HL-60 (cell line): ENCODE data around the gene KPNA5.
"Not testable (repeated sequence)": the region's sequence is repeated elsewhere in the genome, so short reads cannot be mapped to it uniquely, and the experiment has no call there.

ENCODE experiments used
- GABPA ChIP-seq: IDR thresholded peaks from 2 replicates; pipeline ENCODE4 v1.6.1; 2012; ENCODE audit warnings: low read depth
- POLR2AphosphoS5 ChIP-seq: IDR thresholded peaks from 2 replicates; pipeline ENCODE4 v1.6.1; 2012; ENCODE audit warnings: low read depth
- SPI1 ChIP-seq: IDR thresholded peaks from 2 replicates; pipeline ENCODE4 v1.6.1; 2012; ENCODE audit warnings: low read depth, mild to moderate bottlenecking, borderline replicate concordance
- TF ChIP-seq, protein P1 (sequence below): IDR thresholded peaks from one replicate; pipeline ENCODE4 v1.5.1; 2011; ENCODE audit warnings: low read length, control low read depth, inconsistent platforms; ENCODE audit not compliant: insufficient read depth
- TF ChIP-seq, protein P2 (sequence below): IDR thresholded peaks from 2 replicates; pipeline ENCODE4 v1.6.1; 2012; ENCODE audit warnings: low read depth; ENCODE audit not compliant: insufficient replicate concordance

GRCh38 chr6:116686475-116687101, 5.6 kb downstream of the KPNA5 start:
- TF ChIP-seq, protein P1, sequence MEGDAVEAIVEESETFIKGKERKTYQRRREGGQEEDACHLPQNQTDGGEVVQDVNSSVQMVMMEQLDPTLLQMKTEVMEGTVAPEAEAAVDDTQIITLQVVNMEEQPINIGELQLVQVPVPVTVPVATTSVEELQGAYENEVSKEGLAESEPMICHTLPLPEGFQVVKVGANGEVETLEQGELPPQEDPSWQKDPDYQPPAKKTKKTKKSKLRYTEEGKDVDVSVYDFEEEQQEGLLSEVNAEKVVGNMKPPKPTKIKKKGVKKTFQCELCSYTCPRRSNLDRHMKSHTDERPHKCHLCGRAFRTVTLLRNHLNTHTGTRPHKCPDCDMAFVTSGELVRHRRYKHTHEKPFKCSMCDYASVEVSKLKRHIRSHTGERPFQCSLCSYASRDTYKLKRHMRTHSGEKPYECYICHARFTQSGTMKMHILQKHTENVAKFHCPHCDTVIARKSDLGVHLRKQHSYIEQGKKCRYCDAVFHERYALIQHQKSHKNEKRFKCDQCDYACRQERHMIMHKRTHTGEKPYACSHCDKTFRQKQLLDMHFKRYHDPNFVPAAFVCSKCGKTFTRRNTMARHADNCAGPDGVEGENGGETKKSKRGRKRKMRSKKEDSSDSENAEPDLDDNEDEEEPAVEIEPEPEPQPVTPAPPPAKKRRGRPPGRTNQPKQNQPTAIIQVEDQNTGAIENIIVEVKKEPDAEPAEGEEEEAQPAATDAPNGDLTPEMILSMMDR = not testable (repeated sequence)
- TF ChIP-seq, protein P2, sequence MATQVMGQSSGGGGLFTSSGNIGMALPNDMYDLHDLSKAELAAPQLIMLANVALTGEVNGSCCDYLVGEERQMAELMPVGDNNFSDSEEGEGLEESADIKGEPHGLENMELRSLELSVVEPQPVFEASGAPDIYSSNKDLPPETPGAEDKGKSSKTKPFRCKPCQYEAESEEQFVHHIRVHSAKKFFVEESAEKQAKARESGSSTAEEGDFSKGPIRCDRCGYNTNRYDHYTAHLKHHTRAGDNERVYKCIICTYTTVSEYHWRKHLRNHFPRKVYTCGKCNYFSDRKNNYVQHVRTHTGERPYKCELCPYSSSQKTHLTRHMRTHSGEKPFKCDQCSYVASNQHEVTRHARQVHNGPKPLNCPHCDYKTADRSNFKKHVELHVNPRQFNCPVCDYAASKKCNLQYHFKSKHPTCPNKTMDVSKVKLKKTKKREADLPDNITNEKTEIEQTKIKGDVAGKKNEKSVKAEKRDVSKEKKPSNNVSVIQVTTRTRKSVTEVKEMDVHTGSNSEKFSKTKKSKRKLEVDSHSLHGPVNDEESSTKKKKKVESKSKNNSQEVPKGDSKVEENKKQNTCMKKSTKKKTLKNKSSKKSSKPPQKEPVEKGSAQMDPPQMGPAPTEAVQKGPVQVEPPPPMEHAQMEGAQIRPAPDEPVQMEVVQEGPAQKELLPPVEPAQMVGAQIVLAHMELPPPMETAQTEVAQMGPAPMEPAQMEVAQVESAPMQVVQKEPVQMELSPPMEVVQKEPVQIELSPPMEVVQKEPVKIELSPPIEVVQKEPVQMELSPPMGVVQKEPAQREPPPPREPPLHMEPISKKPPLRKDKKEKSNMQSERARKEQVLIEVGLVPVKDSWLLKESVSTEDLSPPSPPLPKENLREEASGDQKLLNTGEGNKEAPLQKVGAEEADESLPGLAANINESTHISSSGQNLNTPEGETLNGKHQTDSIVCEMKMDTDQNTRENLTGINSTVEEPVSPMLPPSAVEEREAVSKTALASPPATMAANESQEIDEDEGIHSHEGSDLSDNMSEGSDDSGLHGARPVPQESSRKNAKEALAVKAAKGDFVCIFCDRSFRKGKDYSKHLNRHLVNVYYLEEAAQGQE = not testable (repeated sequence)
- not testable (repeated sequence) for TF ChIP-seq POLR2AphosphoS5, SPI1, GABPA
